HEK293 (cell line): ENCODE data around the gene OR5H15.

Source experiments
- CTCF ChIA-PET: fragments of 350-600 bp; formaldehyde crosslinking; extraction: SDS; loops from one replicate; lab custom pipeline; 2021; ENCODE audit warnings: antibody characterized with exemption; lab: Yijun Ruan, JAX
- POLR2A ChIA-PET: fragments of 300-600 bp; formaldehyde crosslinking; extraction: SDS; loops from one replicate; lab custom pipeline; 2020; ENCODE audit warnings: antibody characterized with exemption, inconsistent platforms; lab: Yijun Ruan, JAX
- H3K27ac ChIP-seq: fragments of 200-500 bp; sonication (Bioruptor generic); 2 replicates; pipeline ENCODE4 v1.5.1; 2014; ENCODE audit warnings: low read depth, low read length, control low read depth, inconsistent platforms; ENCODE audit errors: extremely low read depth
- H3K36me3 ChIP-seq, 2 experiments: fragments of 200-500 bp in 1 of 2; sonication (Bioruptor generic) in 1 of 2; 1 replicate in 1 of 2; 2 replicates in 1 of 2; pipeline ENCODE4 v1.5.1; 2014 to 2017; ENCODE audit warnings: inconsistent platforms in 2 of 2, low read length in 2 of 2; ENCODE audit not compliant: control insufficient read depth in 2 of 2, insufficient read depth in 1 of 2
- H3K4me1 ChIP-seq: fragments of 200-500 bp; sonication (Bioruptor generic); 2 replicates; pipeline ENCODE4 v1.5.1; 2014; ENCODE audit warnings: mild to moderate bottlenecking, low read length, inconsistent platforms; ENCODE audit not compliant: control insufficient read depth, insufficient read depth
- H3K4me3 ChIP-seq: 2 replicates; pipeline ENCODE4 v1.5.1; 2011; ENCODE audit warnings: low read depth, mild to moderate bottlenecking, control low read depth, low read length, moderate library complexity
- H3K9me3 ChIP-seq: fragments of 200-500 bp; sonication (Bioruptor generic); 2 replicates; pipeline ENCODE4 v1.5.1; 2014; ENCODE audit warnings: low read depth, low read length, inconsistent platforms; ENCODE audit not compliant: control insufficient read depth, insufficient read depth
- GLIS2 ChIP-seq: fragments of 450-650 bp; formaldehyde crosslinking; IDR thresholded peaks from 2 replicates; pipeline ENCODE4 v1.5.1; 2016; ENCODE audit warnings: missing biosample characterization, missing genetic modification characterization
- HIC1 ChIP-seq: fragments of 450-650 bp; formaldehyde crosslinking; IDR thresholded peaks from 2 replicates; pipeline ENCODE4 v1.5.1; 2016; ENCODE audit warnings: missing biosample characterization, missing genetic modification characterization
- HOXD13 ChIP-seq: sonication (generic); formaldehyde crosslinking; IDR thresholded peaks from 2 replicates; pipeline ENCODE4 v1.8.0; 2022; ENCODE audit warnings: missing genetic modification reagents, borderline replicate concordance
- KLF9 ChIP-seq: fragments of 450-650 bp; formaldehyde crosslinking; IDR thresholded peaks from 2 replicates; pipeline ENCODE4 v1.5.1; 2016; ENCODE audit warnings: missing biosample characterization, missing genetic modification characterization, low read depth
- ZBTB11 ChIP-seq: fragments of 450-650 bp; formaldehyde crosslinking; conservative IDR thresholded peaks from 2 replicates; pipeline ENCODE4 v1.5.1; 2016; ENCODE audit warnings: low read depth, missing biosample characterization, missing genetic modification characterization
- ZBTB17 ChIP-seq: fragments of 450-650 bp; formaldehyde crosslinking; IDR thresholded peaks from 2 replicates; pipeline ENCODE4 v1.5.1; 2016; ENCODE audit warnings: missing biosample characterization, missing genetic modification characterization
- ZNF121 ChIP-seq: fragments of 450-650 bp; formaldehyde crosslinking; IDR thresholded peaks from 2 replicates; pipeline ENCODE4 v1.5.1; 2016; ENCODE audit warnings: missing biosample characterization, missing genetic modification characterization
- ZNF138 ChIP-seq: fragments of 450-650 bp; formaldehyde crosslinking; IDR thresholded peaks from 2 replicates; pipeline ENCODE4 v1.5.1; 2016; ENCODE audit warnings: missing biosample characterization, missing genetic modification characterization, borderline replicate concordance
- ZNF175 ChIP-seq: fragments of 450-650 bp; formaldehyde crosslinking; IDR thresholded peaks from 2 replicates; pipeline ENCODE4 v1.5.1; 2016; ENCODE audit warnings: missing biosample characterization, missing genetic modification characterization
- ZNF18 ChIP-seq: fragments of 450-650 bp; formaldehyde crosslinking; IDR thresholded peaks from 2 replicates; pipeline ENCODE4 v1.5.1; 2016; ENCODE audit warnings: missing biosample characterization, missing genetic modification characterization
- ZNF324 ChIP-seq: fragments of 450-650 bp; formaldehyde crosslinking; IDR thresholded peaks from 2 replicates; pipeline ENCODE4 v1.5.1; 2016; ENCODE audit warnings: missing biosample characterization, missing genetic modification characterization
- ZNF404 ChIP-seq: fragments of 450-650 bp; formaldehyde crosslinking; IDR thresholded peaks from 2 replicates; pipeline ENCODE4 v1.5.1; 2017; ENCODE audit warnings: missing biosample characterization, missing genetic modification characterization
- ZNF501 ChIP-seq: fragments of 450-650 bp; formaldehyde crosslinking; IDR thresholded peaks from 2 replicates; pipeline ENCODE4 v1.5.1; 2016; ENCODE audit warnings: missing biosample characterization, missing genetic modification characterization
- ZNF529 ChIP-seq: fragments of 450-650 bp; formaldehyde crosslinking; IDR thresholded peaks from 2 replicates; pipeline ENCODE4 v1.5.1; 2017; ENCODE audit warnings: missing genetic modification characterization, missing biosample characterization; ENCODE audit not compliant: insufficient replicate concordance
- ZNF561 ChIP-seq: fragments of 450-650 bp; IDR thresholded peaks from 2 replicates; pipeline ENCODE4 v1.5.1; 2018; ENCODE audit warnings: missing biosample characterization, missing genetic modification characterization, borderline replicate concordance
- ZNF580 ChIP-seq: fragments of 450-650 bp; formaldehyde crosslinking; IDR thresholded peaks from 2 replicates; pipeline ENCODE4 v1.5.1; 2016; ENCODE audit warnings: missing biosample characterization, missing genetic modification characterization
- ZNF629 ChIP-seq: fragments of 450-650 bp; formaldehyde crosslinking; IDR thresholded peaks from 2 replicates; pipeline ENCODE4 v1.5.1; 2017; ENCODE audit warnings: missing biosample characterization, missing genetic modification characterization
- ZNF639 ChIP-seq: fragments of 450-650 bp; formaldehyde crosslinking; IDR thresholded peaks from 2 replicates; pipeline ENCODE4 v1.5.1; 2016; ENCODE audit warnings: missing biosample characterization, missing genetic modification characterization
- ZNF692 ChIP-seq: fragments of 450-650 bp; formaldehyde crosslinking; IDR thresholded peaks from 2 replicates; pipeline ENCODE4 v1.5.1; 2016; ENCODE audit warnings: missing biosample characterization, missing genetic modification characterization

The OR5H15 gene

GRCh38 chr3:98180319-98180890, 13.9 kb downstream of the OR5H15 start:
- no peak overlapping the region for H3K27ac ChIP-seq
- no peaks in the 10 kb centered on the region for H3K4me1 ChIP-seq
- H3K9me3 ChIP-seq, result no peaks in the 10 kb centered on the region
- no peak overlapping the region for H3K4me3 ChIP-seq
- no peaks in the 10 kb centered on the region for H3K36me3 ChIP-seq
- ChIA-PET CTCF (no interaction called here), POLR2A (no interaction called here)
- TF ChIP-seq ZNF18 (tag by site-specific recombination) (no peak), ZNF561 (tag by site-specific recombination) (no peak), ZNF580 (tag by site-specific recombination) (no peak), ZNF639 (tag by site-specific recombination) (no peak), GLIS2 (no peak), ZNF692 (tag by site-specific recombination) (no peak), KLF9 (no peak), ZNF501 (tag by site-specific recombination) (no peak), ZNF404 (no peak), ZNF529 (tag by site-specific recombination) (no peak), ZNF121 (tag by site-specific recombination) (no peak), HIC1 (no peak), ZBTB11 (tag by site-specific recombination) (no peak)

GRCh38 chr3:98182196-98182595, 15.7 kb downstream of the OR5H15 start:
- H3K4me1 ChIP-seq, result no peaks in the 10 kb centered on the region
- H3K9me3 ChIP-seq, result no peaks in the 10 kb centered on the region
- H3K27ac ChIP-seq, result no peak overlapping the region
- no peaks in the 10 kb centered on the region for H3K36me3 ChIP-seq
- POLR2A ChIA-PET, result no interaction called here
- H3K4me3 ChIP-seq, result no peak overlapping the region
- no peak for TF ChIP-seq ZNF175 (tag by site-specific recombination)
- TF ChIP-seq ZNF629 (tag by site-specific recombination), result no peak
- no peak for TF ChIP-seq ZNF138
- TF ChIP-seq ZNF324 (tag by site-specific recombination), result no peak
- TF ChIP-seq ZBTB17 (tag by site-specific recombination), result no peak
- TF ChIP-seq HOXD13 (CRISPR knock-in tag), result no peak
- CTCF ChIA-PET, result interaction anchor here (0.6 kb wide), 1 partner anchor 64 kb away, joined by 3 read pairs; no protein-coding TSS in a partner anchor
